ENCODE data around the gene GRM6. TPM values are rescaled to one million over a fixed set of nuclear protein-coding genes. Genes with fewer than 3 reads are reported as not detected.

GRM6 gene
- total and polyA plus RNA-seq, 9 of the 15 experiments (the other 6 are each of a cell fraction or from before 2014, with no cell fraction given), result not detected

- Histone ChIP-seq H3K4me1 (replicated peaks in 1 of 2; ENCODE audit: control insufficient read depth in 2 of 2, insufficient read depth in 2 of 2, low read length in 2 of 2) (no peaks in the 10 kb centered on the region), H3K36me3 (ENCODE audit: control insufficient read depth, insufficient read depth, low read length) (no peaks in the 10 kb centered on the region), H3K79me2 (ENCODE audit: control insufficient read depth, insufficient read depth, low read length) (no peaks in the 10 kb centered on the region), H4K20me1 (replicated peaks; ENCODE audit: control insufficient read depth, insufficient read depth, low read length) (no peaks in the 10 kb centered on the region), H3K27me3 (ENCODE audit: control insufficient read depth in 2 of 2, insufficient read depth in 2 of 2, low read length in 2 of 2) (no peaks in the 10 kb centered on the region), H3K4me3 (no peak overlapping the region), H3K9ac (ENCODE audit: insufficient read depth in 1 of 2, low read depth in 2 of 2, low read length in 2 of 2) (no peak overlapping the region), H3K4me2 (ENCODE audit: insufficient read depth, low read length) (no peak overlapping the region), H3K27ac (ENCODE audit: extremely low read depth, low read depth, low read length) (no peak overlapping the region), H2AFZ (ENCODE audit: low read depth, low read length) (no peak overlapping the region), H3K9me3 (replicated peaks; ENCODE audit: control insufficient read depth, insufficient read depth, low read depth, low read length) (no peaks in the 10 kb centered on the region), H3K9me1 (ENCODE audit: control insufficient read depth, insufficient read depth, low read length) (no peaks in the 10 kb centered on the region)
- no peak for TF ChIP-seq USF2 (CRISPR knock-in tag; IDR thresholded peaks at IDR 0.05)
- no peak for TF ChIP-seq DIDO1 (tag; IDR thresholded peaks at IDR 0.05; ENCODE audit: low read depth)
- TF ChIP-seq SPI1 (IDR thresholded peaks at IDR 0.05; ENCODE audit: borderline replicate concordance, low read depth, low read length), result no peak
- TF ChIP-seq TRIM28 (IDR thresholded peaks at IDR 0.05), result no peak
- TF ChIP-seq ZNF408 (CRISPR knock-in tag; IDR thresholded peaks at IDR 0.05; ENCODE audit: low read depth), result no peak
- no peak for TF ChIP-seq ZC3H4 (CRISPR knock-in tag; IDR thresholded peaks at IDR 0.05; ENCODE audit: borderline replicate concordance)
- TF ChIP-seq ZBTB26 (CRISPR knock-in tag; IDR thresholded peaks at IDR 0.05), result no peak
- TF ChIP-seq MXD1 (CRISPR knock-in tag; IDR thresholded peaks at IDR 0.05; ENCODE audit: borderline replicate concordance, poor library complexity, severe bottlenecking), result no peak
- TF ChIP-seq E2F6 (IDR thresholded peaks at IDR 0.05; ENCODE audit: borderline replicate concordance in 1 of 2, extremely low read depth in 1 of 2, insufficient read depth in 1 of 2, insufficient read length in 1 of 2, low read depth in 1 of 2, low read length in 1 of 2, poor library complexity in 1 of 2, severe bottlenecking in 1 of 2), result no peak
- TF ChIP-seq ZNF57 (CRISPR knock-in tag; IDR thresholded peaks at IDR 0.05), result no peak
- no peak for TF ChIP-seq SMARCA4 (IDR thresholded peaks at IDR 0.05)
- TF ChIP-seq ARHGAP35 (IDR thresholded peaks at IDR 0.05; ENCODE audit: partially characterized antibody), result no peak
- TF ChIP-seq JUND (IDR thresholded peaks at IDR 0.05; ENCODE audit: borderline replicate concordance, low read depth, low read length), result no peak
- TF ChIP-seq JUND (tag; IDR thresholded peaks at IDR 0.05; ENCODE audit: borderline replicate concordance, low read depth, low read length), result no peak
- no peak for TF ChIP-seq KDM5B (IDR thresholded peaks at IDR 0.05; ENCODE audit: insufficient replicate concordance, low read depth, low read length)
- in situ Hi-C loops (cut with MboI) (no loop called here), intact Hi-C loops (cut with micrococcal nuclease) (no loop called here)
- 0% methylated on average over 1 of the region's 2 CpGs for WGBS (ENCODE audit: insufficient coverage, low coverage, missing lambda C conversion rate)
- ATAC-seq (no peak), FAIRE-seq (no peak), DNase-seq (ENCODE audit: extremely low read depth in 1 of 4, low spot score in 3 of 4) (no peak)
- POLR2A ChIA-PET, result no interaction called here
- no TSS peak for BruUV-seq (replicated peaks)
- CTCF ChIA-PET (ENCODE audit: low intra/inter-chr PET ratio), result no interaction called here
These were observed 49.6 kb upstream of the GRM6 start for GRCh38 chr5:179044765-179045164.

Measured in K562 (cell line).